IPS-15b (cell line): Measurements from ENCODE around the gene ADAMTS4.

Source experiments
- H3K27me3 ChIP-seq: one replicate; pipeline ENCODE4 v1.6.1; 2013; ENCODE audit warnings: low read length; ENCODE audit not compliant: control insufficient read depth, insufficient read depth
- H3K36me3 ChIP-seq: one replicate; pipeline ENCODE4 v1.6.1; 2013; ENCODE audit warnings: low read length; ENCODE audit not compliant: control insufficient read depth, insufficient read depth
- H3K4me1 ChIP-seq: one replicate; pipeline ENCODE4 v1.6.1; 2013; ENCODE audit warnings: mild to moderate bottlenecking, low read length; ENCODE audit not compliant: control insufficient read depth, insufficient read depth
- H3K4me3 ChIP-seq: one replicate; pipeline ENCODE4 v1.5.1; 2013; ENCODE audit warnings: low read depth, low read length
- H3K9ac ChIP-seq: one replicate; pipeline ENCODE4 v1.6.1; 2013; ENCODE audit warnings: low read depth, mild to moderate bottlenecking, low read length
- H3K9me3 ChIP-seq: one replicate; pipeline ENCODE4 v1.6.1; 2013; ENCODE audit warnings: mild to moderate bottlenecking, low read length; ENCODE audit not compliant: control insufficient read depth, insufficient read depth

Gene ADAMTS4

DNA sequence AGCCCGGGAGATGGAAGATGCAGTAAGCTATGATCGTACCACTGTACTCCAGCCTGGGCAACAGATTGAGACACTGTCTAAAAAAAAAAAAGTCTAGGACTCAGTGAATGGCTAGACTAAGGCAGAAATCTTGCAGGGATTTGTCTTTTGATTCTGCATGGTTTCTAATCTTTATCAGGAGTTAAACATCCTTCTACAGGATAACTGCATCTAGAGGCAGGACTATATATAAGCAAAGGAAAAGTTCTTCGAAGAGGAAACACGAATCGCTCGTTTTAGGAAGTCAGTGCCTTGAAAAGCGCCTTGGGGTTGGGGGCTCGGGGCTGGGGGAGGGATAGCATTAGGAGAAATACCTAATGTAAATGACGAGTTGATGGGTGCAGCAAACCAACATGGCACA, 45.7 kb downstream of the ADAMTS4 start:
- no peaks in the 10 kb centered on the region for H3K27me3 ChIP-seq
- peak overlapping the region; percentile 92 for H3K4me3 ChIP-seq
- no peak overlapping the region for H3K9ac ChIP-seq
- H3K9me3 ChIP-seq = no peaks in the 10 kb centered on the region
- H3K36me3 ChIP-seq = no peaks in the 10 kb centered on the region
- no peaks in the 10 kb centered on the region for H3K4me1 ChIP-seq

- no peaks in the 10 kb centered on the region for H3K36me3 ChIP-seq
- H3K4me3 ChIP-seq = no peak overlapping the region
- no peaks in the 10 kb centered on the region for H3K4me1 ChIP-seq
- no peak overlapping the region for H3K9ac ChIP-seq
- no peaks in the 10 kb centered on the region for H3K27me3 ChIP-seq
- H3K9me3 ChIP-seq = no peaks in the 10 kb centered on the region
These were observed 53.0 kb downstream of the ADAMTS4 start for GRCh38 chr1:161145832-161146231.

DNA sequence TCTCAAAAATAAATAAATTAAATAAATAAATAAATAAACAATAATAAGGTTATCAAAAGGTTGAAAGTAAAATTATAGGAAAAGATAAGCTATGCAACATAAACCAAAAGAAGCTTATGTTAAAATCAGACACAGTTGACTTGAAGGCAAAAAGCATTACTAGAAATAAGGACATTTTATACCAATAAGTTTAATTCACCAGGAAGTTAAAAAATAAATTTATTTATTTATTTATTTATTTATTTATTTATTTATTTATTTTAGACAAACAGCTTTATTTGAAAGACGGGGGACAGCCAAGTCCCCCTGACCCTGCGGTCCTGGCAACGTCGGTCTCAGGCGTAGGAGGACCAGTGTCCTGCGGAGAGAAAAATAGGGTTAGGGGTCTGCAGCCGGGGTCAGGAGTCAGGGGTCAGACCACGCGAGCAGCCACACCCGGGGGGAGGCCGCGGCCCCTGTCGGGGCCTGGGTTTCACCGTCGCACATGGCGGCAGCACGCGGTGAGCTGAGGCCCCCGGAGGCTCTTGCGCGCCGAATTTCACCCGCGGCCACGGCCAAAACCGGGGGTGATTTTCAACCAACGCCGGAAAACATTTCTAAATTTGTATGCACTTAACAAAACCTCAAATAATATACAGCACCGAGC, 58.0 kb downstream of the ADAMTS4 start:
- no peaks in the 10 kb centered on the region for H3K9me3 ChIP-seq
- H3K36me3 ChIP-seq = no peaks in the 10 kb centered on the region
- H3K9ac ChIP-seq = no peak overlapping the region
- H3K4me3 ChIP-seq = no peak overlapping the region
- no peaks in the 10 kb centered on the region for H3K4me1 ChIP-seq
- H3K27me3 ChIP-seq = no peaks in the 10 kb centered on the region

DNA sequence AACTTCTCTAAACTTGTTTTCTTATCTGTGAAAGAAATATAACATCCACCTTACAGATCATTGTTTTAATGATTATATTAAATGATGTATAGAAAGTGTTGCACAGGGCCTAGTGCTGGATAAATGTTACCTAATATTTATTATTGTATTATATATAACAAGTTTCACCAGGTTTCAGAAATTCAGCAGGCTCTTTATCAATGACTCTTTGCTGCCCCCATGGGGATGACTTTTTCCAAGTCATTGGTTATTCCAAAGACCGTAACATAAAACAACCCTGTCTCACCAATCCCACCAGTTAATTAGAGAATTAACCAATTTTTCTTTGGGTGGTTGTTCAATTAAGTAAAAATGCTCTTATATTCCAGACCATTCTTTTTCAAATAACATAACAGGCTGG, 59.1 kb downstream of the ADAMTS4 start:
- Histone ChIP-seq H3K9ac (no peak overlapping the region), H3K9me3 (no peaks in the 10 kb centered on the region), H3K36me3 (no peaks in the 10 kb centered on the region), H3K27me3 (no peaks in the 10 kb centered on the region), H3K4me3 (no peak overlapping the region), H3K4me1 (no peaks in the 10 kb centered on the region)

DNA sequence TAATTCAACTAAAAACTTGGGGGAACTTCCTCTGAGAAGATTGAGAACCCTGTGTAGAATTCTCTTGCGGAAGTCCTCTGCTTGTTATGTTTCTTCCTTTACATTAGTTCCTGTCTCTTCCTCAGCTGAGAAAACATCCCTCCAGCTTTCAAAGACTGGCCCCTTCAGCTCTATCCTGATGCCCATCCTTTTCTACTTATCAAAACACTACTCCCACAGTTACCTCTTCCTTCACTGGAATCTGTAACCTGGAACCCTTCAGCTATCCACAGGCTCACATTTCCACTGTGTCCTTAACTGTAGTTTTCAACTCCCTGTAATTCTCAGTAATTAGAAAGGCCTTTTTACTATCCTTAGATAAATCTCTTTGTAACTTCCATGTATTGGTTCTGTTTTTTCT, 60.4 kb downstream of the ADAMTS4 start:
- no peaks in the 10 kb centered on the region for H3K9me3 ChIP-seq

DNA sequence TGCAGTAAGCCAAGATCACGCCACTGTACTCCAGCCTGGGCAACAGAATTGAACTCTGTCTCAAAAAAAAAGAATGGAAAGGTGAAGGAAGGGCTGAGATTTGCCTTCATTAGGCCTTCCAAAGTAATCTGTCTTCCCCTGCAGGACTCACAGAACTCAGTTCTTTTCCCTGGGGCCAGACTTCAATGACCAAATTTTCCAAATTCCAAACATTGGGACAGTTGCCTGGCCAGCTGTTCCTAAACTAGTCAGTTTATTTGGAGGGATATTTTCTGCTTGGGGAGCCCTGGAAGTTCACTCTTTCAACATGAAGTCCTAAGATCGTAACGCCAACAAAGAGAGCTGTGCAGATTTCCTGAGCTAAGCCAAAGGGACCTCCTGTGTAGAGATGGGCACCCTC, 61.0 kb downstream of the ADAMTS4 start:
- Histone ChIP-seq H3K4me1 (no peaks in the 10 kb centered on the region), H3K36me3 (no peaks in the 10 kb centered on the region), H3K4me3 (no peak overlapping the region)

More for the DNA sequence above, 60.4 kb downstream of the ADAMTS4 start:
- H3K27me3 ChIP-seq = no peaks in the 10 kb centered on the region
- no peaks in the 10 kb centered on the region for H3K4me1 ChIP-seq
- H3K4me3 ChIP-seq = no peak overlapping the region
- no peak overlapping the region for H3K9ac ChIP-seq
- H3K36me3 ChIP-seq = no peaks in the 10 kb centered on the region

More for the DNA sequence above, 61.0 kb downstream of the ADAMTS4 start:
- no peaks in the 10 kb centered on the region for H3K9me3 ChIP-seq
- H3K27me3 ChIP-seq = no peaks in the 10 kb centered on the region
- no peak overlapping the region for H3K9ac ChIP-seq
